Measurements from ENCODE around the gene TRAPPC3L. TPM values are rescaled to one million over a fixed set of nuclear protein-coding genes. Genes with fewer than 3 reads are reported as not detected.

The TRAPPC3L gene
- total and polyA plus RNA-seq, 2 of the 8 experiments (the other 6 are each of a cell fraction or from before 2014, with no cell fraction given): not detected

- Histone ChIP-seq H2BK20ac (ENCODE audit: low read length) (no peak overlapping the region), H3K36me3 (ENCODE audit: control insufficient read depth in 2 of 4, insufficient read depth in 4 of 4, low read length in 3 of 4) (no peaks in the 10 kb centered on the region), H3K18ac (ENCODE audit: extremely low read depth, low read length) (no peak overlapping the region), H4K8ac (ENCODE audit: extremely low read depth, insufficient read depth, low read length) (no peak overlapping the region), H4K20me1 (replicated peaks in 1 of 2; ENCODE audit: control insufficient read depth in 1 of 2, insufficient read depth in 2 of 2, low read length in 2 of 2) (no peaks in the 10 kb centered on the region), H3K27me3 (replicated peaks in 1 of 4; ENCODE audit: control insufficient read depth in 3 of 4, extremely low read depth in 1 of 4, insufficient read depth in 3 of 4, low read length in 3 of 4) (no peaks in the 10 kb centered on the region), H2BK12ac (ENCODE audit: low read depth, low read length) (no peak overlapping the region), H3K4me3 (ENCODE audit: extremely low read depth in 1 of 4, insufficient read depth in 2 of 4, low read depth in 3 of 4, low read length in 4 of 4) (no peak overlapping the region), H2AFZ (ENCODE audit: low read length) (peak overlapping the region; percentile 95), H3K4ac (replicated peaks; ENCODE audit: insufficient read length, low read depth, low read length) (no peak overlapping the region), H3K56ac (replicated peaks; ENCODE audit: insufficient read length, low read depth, low read length) (no peak overlapping the region), H4K91ac (replicated peaks; ENCODE audit: insufficient read length, low read length) (no peak overlapping the region), H3K4me2 (ENCODE audit: insufficient read depth in 1 of 2, low read depth in 2 of 2, low read length in 2 of 2) (no peak overlapping the region), H2AK5ac (ENCODE audit: low read depth, low read length) (no peak overlapping the region), H2BK5ac (ENCODE audit: low read depth, low read length) (no peak overlapping the region), H3K9me3 (ENCODE audit: insufficient read depth in 2 of 2, low read depth in 1 of 2, low read length in 1 of 2) (no peaks in the 10 kb centered on the region), H3K27ac (ENCODE audit: low read depth, low read length) (no peak overlapping the region), H3K4me1 (replicated peaks in 1 of 4; ENCODE audit: control insufficient read depth in 3 of 4, insufficient read depth in 4 of 4, low read length in 3 of 4) (peaks cover 0 to 4% (median 0%) of the 10 kb centered on the region in 4 experiments; a peak in 1 of 7 replicates), H3K79me1 (ENCODE audit: low read depth, low read length) (no peaks in the 10 kb centered on the region), H3K79me2 (ENCODE audit: control insufficient read depth in 1 of 2, insufficient read depth in 2 of 2, low read length in 2 of 2) (no peaks in the 10 kb centered on the region), H3K9ac (replicated peaks in 1 of 4; ENCODE audit: extremely low read depth in 1 of 4, low read depth in 3 of 4, low read length in 3 of 4) (no peak overlapping the region), H2BK120ac (replicated peaks; ENCODE audit: low read depth, low read length) (no peak overlapping the region), H3K23me2 (ENCODE audit: low read depth, low read length) (no peaks in the 10 kb centered on the region), H2BK15ac (ENCODE audit: low read length) (no peak overlapping the region), H3K23ac (ENCODE audit: insufficient read length) (no peak overlapping the region), H3K14ac (ENCODE audit: insufficient read length) (no peak overlapping the region), H4K5ac (ENCODE audit: insufficient read length, low read depth, low read length) (no peak overlapping the region)
- FAIRE-seq (no peak), DNase-seq (ENCODE audit: low read depth in 1 of 2, low spot score in 2 of 2) (no peak)
- 80% methylated on average over 9 of the region's 9 CpGs; no CpG with 5 or more reads in 1 of the 2 experiments for WGBS, 2 experiments (ENCODE audit: extremely low coverage in 1 of 2, insufficient coverage in 1 of 2, insufficient read length in 1 of 2, insufficient replicate concordance in 2 of 2, low coverage in 1 of 2, low lambda C conversion rate in 2 of 2, missing lambda C conversion rate in 1 of 2)
- POLR2A ChIA-PET (ENCODE audit: partially characterized antibody): interaction anchor here (1.0 to 1.7 kb wide), 2 partner anchors 39 to 48 kb away, joined by 3 to 4 read pairs; no protein-coding TSS in a partner anchor
- CTCF ChIA-PET (ENCODE audit: partially characterized antibody): interaction anchor here (0.6 to 2.7 kb wide), 14 partner anchors 9 to 396 kb away, joined by 3 to 15 read pairs (median 4); partner anchors contain the start of gene CALHM5
- no peak for TF ChIP-seq E2F6 (IDR thresholded peaks at IDR 0.05)
- TF ChIP-seq GTF2F1 (IDR thresholded peaks at IDR 0.05; ENCODE audit: borderline replicate concordance, low read depth, low read length): no peak
- no peak for TF ChIP-seq SAP30 (IDR thresholded peaks at IDR 0.05; ENCODE audit: insufficient read depth, insufficient replicate concordance, low read length)
- TF ChIP-seq KDM4A (IDR thresholded peaks at IDR 0.05; ENCODE audit: low read depth, low read length, severe bottlenecking): no peak
- no peak for TF ChIP-seq GABPA (IDR thresholded peaks at IDR 0.05; ENCODE audit: borderline replicate concordance, insufficient read depth, low read length)
- no peak for TF ChIP-seq RNF2 (IDR thresholded peaks at IDR 0.05; ENCODE audit: borderline replicate concordance, low read depth, low read length, missing control alignments, poor library complexity, severe bottlenecking)
- TF ChIP-seq CREB1 (IDR thresholded peaks at IDR 0.05): no peak
- no peak for TF ChIP-seq EZH2 (IDR thresholded peaks at IDR 0.05; ENCODE audit: low read depth, low read length, severe bottlenecking)
- no peak for TF ChIP-seq HDAC2 (IDR thresholded peaks at IDR 0.05; ENCODE audit: borderline replicate concordance in 1 of 2, low read depth in 2 of 2, low read length in 2 of 2)
- no peak for TF ChIP-seq CTBP2 (IDR thresholded peaks at IDR 0.05; ENCODE audit: borderline replicate concordance, insufficient read depth, insufficient read length, low read length)
Observed at GRCh38 chr6:116500969-116501433, 44.5 kb downstream of the TRAPPC3L start.

Measured in H1 (cell line).